A549 (cell line): ENCODE measurements around the gene OSBPL3. TPM values are rescaled to one million over a fixed set of nuclear protein-coding genes. Genes with fewer than 3 reads are reported as not detected.

Source experiments
- ATAC-seq, 2 experiments: fragments of 200-7000 bp in 1 of 2; fragments of >200 bp in 1 of 2; cut with Nextera tagmentation in 1 of 2; cut with Tn5 transposase in 1 of 2; 3 replicates each; pipeline versions ENCODE4 v1.8.0 to v1.9.1; 2018 to 2020; ENCODE audit warnings: mild to moderate bottlenecking in 1 of 2, moderate library complexity in 1 of 2
- CTCF ChIA-PET: fragments of 300-600 bp; sonication (Branson Sonifier 250); formaldehyde crosslinking; extraction: SDS; loops from one replicate; lab custom pipeline; 2021; ENCODE audit warnings: antibody characterized with exemption, inconsistent platforms; lab: Yijun Ruan, JAX
- POLR2A ChIA-PET: fragments of 350-600 bp; formaldehyde crosslinking; extraction: SDS; loops from one replicate; lab custom pipeline; 2021; ENCODE audit warnings: antibody characterized with exemption, inconsistent platforms; lab: Yijun Ruan, JAX
- DNase-seq, 2 experiments: peaks; one replicate each; pipeline versions ENCODE4 v3.0.0 to v3.0.0-alpha.2; 2011 to 2016; ENCODE audit warnings: low read depth in 1 of 2, low spot score in 1 of 2
- FAIRE-seq: peaks from 2 replicates; lab custom pipeline; 2011; peaks lifted over from hg19 to GRCh38; lab: Jason Lieb, UNC
- H3K27ac ChIP-seq, 2 experiments: fragments of >200 bp; sonication (Bioruptor Twin); formaldehyde crosslinking; 3 replicates each; pipeline ENCODE4 v1.5.1; 2016 to 2017
- H3K4me1 ChIP-seq: fragments of >200 bp; sonication (Bioruptor Twin); formaldehyde crosslinking; 3 replicates; pipeline ENCODE4 v1.6.1; 2016
- H3K4me2 ChIP-seq: fragments of >200 bp; sonication (Bioruptor Twin); formaldehyde crosslinking; 3 replicates; pipeline ENCODE4 v1.6.1; 2016
- H3K4me3 ChIP-seq: fragments of >200 bp; sonication (Bioruptor Twin); formaldehyde crosslinking; 3 replicates; pipeline ENCODE4 v1.5.1; 2016
- H3K9me3 ChIP-seq: fragments of >200 bp; sonication (Bioruptor Twin); formaldehyde crosslinking; 3 replicates; pipeline ENCODE4 v1.6.1; 2016
- CBX2 ChIP-seq: fragments of 200-600 bp; sonication (generic); IDR thresholded peaks from 2 replicates; pipeline ENCODE4 v1.6.1; 2016; ENCODE audit warnings: low read depth, mild to moderate bottlenecking, borderline replicate concordance
- CBX8 ChIP-seq: fragments of 200-600 bp; sonication (generic); IDR thresholded peaks from 2 replicates; pipeline ENCODE4 v1.6.1; 2016
- CEBPB ChIP-seq, 2 experiments: fragments of >200 bp in 1 of 2; sonication (Bioruptor Twin) in 1 of 2; formaldehyde crosslinking in 1 of 2; IDR thresholded peaks; 2 replicates each; pipeline ENCODE4 v1.6.1; 2012 to 2016
- CHD4 ChIP-seq: fragments of 200-600 bp; sonication (generic); IDR thresholded peaks from 2 replicates; pipeline ENCODE4 v1.6.1; 2016; ENCODE audit warnings: antibody characterized with exemption, mild to moderate bottlenecking, borderline replicate concordance
- EHF ChIP-seq: fragments of 250-450 bp; sonication (Bioruptor Pico); IDR thresholded peaks from 2 replicates; pipeline ENCODE4 v1.5.0; 2020; ENCODE audit warnings: mild to moderate bottlenecking
- EHMT2 ChIP-seq: fragments of 200-600 bp; sonication (generic); IDR thresholded peaks from 2 replicates; pipeline ENCODE4 v1.6.1; 2016; ENCODE audit warnings: antibody characterized with exemption, low read depth, mild to moderate bottlenecking, moderate library complexity
- FOXS1 ChIP-seq: fragments of 250-450 bp; sonication (Bioruptor Pico); IDR thresholded peaks from 2 replicates; pipeline ENCODE4 v1.5.0; 2020; ENCODE audit warnings: mild to moderate bottlenecking, moderate library complexity
- HDAC2 ChIP-seq: fragments of 200-600 bp; sonication (generic); IDR thresholded peaks from 2 replicates; pipeline ENCODE4 v1.6.1; 2016
- HEYL ChIP-seq: fragments of 250-450 bp; sonication (Bioruptor Pico); IDR thresholded peaks from 2 replicates; pipeline ENCODE4 v1.8.0; 2021; ENCODE audit warnings: mild to moderate bottlenecking, moderate library complexity
- HOXA7 ChIP-seq: fragments of 250-450 bp; sonication (Bioruptor Pico); IDR thresholded peaks from 2 replicates; pipeline ENCODE4 v1.5.0; 2020; ENCODE audit warnings: mild to moderate bottlenecking, moderate library complexity
- HOXB13 ChIP-seq: fragments of 250-450 bp; sonication (Bioruptor Pico); IDR thresholded peaks from 2 replicates; pipeline ENCODE4 v1.5.0; 2020; ENCODE audit warnings: low read depth, mild to moderate bottlenecking, moderate library complexity
- HOXB5 ChIP-seq: fragments of 250-450 bp; sonication (Bioruptor Pico); IDR thresholded peaks from 2 replicates; pipeline ENCODE4 v1.5.0; 2020; ENCODE audit warnings: mild to moderate bottlenecking, moderate library complexity
- KDM5A ChIP-seq: fragments of 200-600 bp; sonication (generic); IDR thresholded peaks from 2 replicates; pipeline ENCODE4 v1.6.1; 2016; ENCODE audit warnings: antibody characterized with exemption, mild to moderate bottlenecking
- MAFK ChIP-seq: fragments of 450-650 bp; IDR thresholded peaks from 2 replicates; pipeline ENCODE4 v1.6.1; 2014; ENCODE audit not compliant: partially characterized antibody
- MAZ ChIP-seq: fragments of 150-350 bp; IDR thresholded peaks from 2 replicates; pipeline ENCODE4 v1.6.1; 2014; ENCODE audit warnings: antibody characterized with exemption, low read depth, low read length, borderline replicate concordance
- NFE2L2 ChIP-seq: fragments of 150-350 bp; conservative IDR thresholded peaks from 2 replicates; pipeline ENCODE4 v1.6.1; 2014; ENCODE audit warnings: low read length
- NPAS2 ChIP-seq: fragments of 250-450 bp; sonication (Bioruptor Pico); IDR thresholded peaks from 2 replicates; pipeline ENCODE4 v1.8.0; 2022; ENCODE audit warnings: mild to moderate bottlenecking, moderate library complexity, borderline replicate concordance
- RAD21 ChIP-seq, 2 experiments: fragments of >200 bp in 1 of 2; sonication (Bioruptor Twin) in 1 of 2; formaldehyde crosslinking in 1 of 2; IDR thresholded peaks in 1 of 2; conservative IDR thresholded peaks in 1 of 2; 2 replicates in 1 of 2; 3 replicates in 1 of 2; pipeline ENCODE4 v1.6.1; 2012 to 2018; ENCODE audit warnings: inconsistent platforms in 1 of 2
- RCOR1 ChIP-seq: fragments of 150-350 bp; IDR thresholded peaks from 2 replicates; pipeline ENCODE4 v1.6.1; 2014; ENCODE audit warnings: antibody characterized with exemption, low read length, low read depth
- SREBF2 ChIP-seq: fragments of 450-650 bp; IDR thresholded peaks from 2 replicates; pipeline ENCODE4 v1.6.1; 2014; ENCODE audit warnings: mild to moderate bottlenecking, moderate library complexity
- TFCP2L1 ChIP-seq: fragments of 250-450 bp; sonication (Bioruptor Pico); IDR thresholded peaks from 2 replicates; pipeline ENCODE4 v1.5.0; 2021; ENCODE audit warnings: mild to moderate bottlenecking
- ZFP36 ChIP-seq: fragments of 450-650 bp; IDR thresholded peaks from 2 replicates; pipeline ENCODE4 v1.6.1; 2014; ENCODE audit warnings: borderline replicate concordance; ENCODE audit not compliant: partially characterized antibody
- ZNF302 ChIP-seq: fragments of 250-450 bp; sonication (Bioruptor Pico); IDR thresholded peaks from 2 replicates; pipeline ENCODE4 v1.9.0; 2021; ENCODE audit warnings: inconsistent platforms, mild to moderate bottlenecking, moderate library complexity
- WGBS: methylation state at CpG from one replicate; pipeline ENCODE4 v1.1.6; 2017; ENCODE audit errors: missing lambda C conversion rate; 5-methylcytosine and 5-hydroxymethylcytosine counted together
- polyA plus RNA-seq, 4 experiments: library from polyadenylated mRNA; depleted of rRNA in 3 of 4; stranded (reverse); fragments of >200 nt; fragmentation: RNase III in 1 of 4; extraction: RNeasy Plus Mini Kit Qiagen cat#74134 plus additional on column Dnase treatment in 1 of 4; gene quantifications; 2 replicates in 3 of 4; 3 replicates in 1 of 4; pipeline ENCODE4 v1.2.3, GENCODE V29; 2011 to 2017
- TF ChIP-seq, protein P1 (sequence below): IDR thresholded peaks from 2 replicates; pipeline ENCODE4 v1.6.1; 2012; ENCODE audit warnings: low read depth, borderline replicate concordance
- TF ChIP-seq, protein P2 (sequence below): fragments of 150-350 bp; IDR thresholded peaks from 2 replicates; pipeline ENCODE4 v1.6.1; 2014; ENCODE audit warnings: low read depth, mild to moderate bottlenecking, low read length
- TF ChIP-seq, protein P3 (sequence below): fragments of >200 bp; sonication (Bioruptor Twin); formaldehyde crosslinking; IDR thresholded peaks from 3 replicates; pipeline ENCODE4 v1.5.1; 2016

Gene OSBPL3
- polyA plus RNA-seq, 2 of the 4 experiments (the other 2 are of a cell fraction): 10.9 to 17.4 TPM

DNA sequence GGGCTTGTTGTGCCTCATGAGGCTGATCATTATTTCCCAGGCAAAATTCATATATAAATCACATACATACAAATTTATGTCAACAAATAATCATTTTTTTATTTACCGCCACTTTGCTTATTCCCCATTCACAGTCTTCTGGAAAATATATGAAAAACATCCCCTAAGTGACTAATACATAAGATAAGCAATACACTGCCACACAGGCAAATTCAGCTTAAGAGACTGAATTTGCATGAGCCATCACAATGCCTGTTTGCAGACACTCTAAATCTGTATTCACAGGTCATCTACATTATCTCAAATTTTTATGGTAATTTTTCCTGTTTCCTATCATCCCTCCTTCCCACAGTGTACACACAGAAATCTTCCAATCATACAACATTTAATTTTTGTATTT lies 13.2 kb downstream of the OSBPL3 start:
- FAIRE-seq: no peak
- ChIA-PET CTCF (interaction anchor here (1.0 to 4.2 kb wide), 2 partner anchors 12 to 132 kb away, joined by 3 to 26 read pairs; partner anchors contain the start of gene OSBPL3), POLR2A (no interaction called here)
- TF ChIP-seq RCOR1 (no peak), CHD4 (no peak), ZFP36 (no peak), TFCP2L1 (CRISPR knock-in tag) (no peak), HEYL (CRISPR knock-in tag) (no peak), NPAS2 (CRISPR knock-in tag) (no peak), HOXA7 (CRISPR knock-in tag) (no peak), MAFK (no peak), CBX2 (no peak), CEBPB (IDR thresholded peaks at IDR 0.05) (no peak)
- Histone ChIP-seq H3K4me3 (no peak overlapping the region), H3K4me2 (no peak overlapping the region), H3K27ac (no peak overlapping the region), H3K4me1 (peaks cover 19% of the 10 kb centered on the region), H3K9me3 (no peaks in the 10 kb centered on the region)
- 93% methylated on average over 1 of the region's 1 CpG for WGBS
- DNase-seq: no peak
- no peak for ATAC-seq

DNA sequence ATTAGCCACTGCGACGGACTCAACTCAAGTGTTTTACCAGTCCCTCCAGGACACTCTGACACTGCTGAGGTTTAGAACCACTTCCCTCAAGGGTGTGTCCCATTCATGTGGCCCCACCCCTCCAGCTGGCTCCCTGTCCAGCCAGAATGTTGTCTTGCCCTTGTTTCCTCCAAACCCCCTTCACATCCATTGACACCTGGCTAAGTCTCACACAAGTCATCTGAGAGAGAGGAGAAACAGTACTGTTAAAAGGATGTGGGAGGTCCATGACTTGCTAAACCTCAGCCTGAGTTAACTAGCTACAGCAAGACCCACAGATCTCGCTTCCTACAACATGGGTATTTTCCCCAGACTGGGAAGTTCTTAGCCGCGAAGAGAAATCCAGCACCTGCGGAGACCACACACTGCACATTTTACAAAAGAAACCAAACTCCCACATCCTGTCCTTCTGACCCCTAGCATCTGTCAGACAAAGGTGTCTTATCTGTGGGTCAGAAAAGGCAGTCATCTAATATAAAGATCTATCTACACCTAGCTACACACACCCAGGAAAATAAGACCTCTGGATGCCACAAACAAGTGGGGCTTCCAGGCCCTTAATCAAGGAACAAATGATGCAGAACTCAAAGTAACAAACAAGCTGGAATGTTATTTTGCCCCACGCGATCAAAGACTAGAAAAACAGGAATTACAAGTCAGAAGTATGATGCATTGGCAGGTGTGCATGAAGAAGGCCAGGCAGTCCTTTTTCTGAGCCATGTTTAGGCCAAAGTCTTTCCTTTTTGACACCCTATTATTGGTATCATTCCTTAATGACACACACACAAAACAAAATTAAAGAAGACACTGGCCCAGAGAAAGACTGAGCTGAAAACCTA lies 13.9 kb downstream of the OSBPL3 start:
- Histone ChIP-seq H3K4me3 (no peak overlapping the region), H3K9me3 (no peaks in the 10 kb centered on the region), H3K27ac (no peak overlapping the region), H3K4me1 (peaks cover 12% of the 10 kb centered on the region), H3K4me2 (no peak overlapping the region)
- ChIA-PET POLR2A (no interaction called here), CTCF (interaction anchor here (1.0 to 4.2 kb wide), 3 partner anchors 12 to 154 kb away, joined by 3 to 26 read pairs (median 3); partner anchors contain the start of gene OSBPL3)
- ATAC-seq (peak in 1 of 2 experiments; percentile 33; a peak in 1 of 6 replicates), DNase-seq (no peak), FAIRE-seq (no peak)
- TF ChIP-seq, protein P1, sequence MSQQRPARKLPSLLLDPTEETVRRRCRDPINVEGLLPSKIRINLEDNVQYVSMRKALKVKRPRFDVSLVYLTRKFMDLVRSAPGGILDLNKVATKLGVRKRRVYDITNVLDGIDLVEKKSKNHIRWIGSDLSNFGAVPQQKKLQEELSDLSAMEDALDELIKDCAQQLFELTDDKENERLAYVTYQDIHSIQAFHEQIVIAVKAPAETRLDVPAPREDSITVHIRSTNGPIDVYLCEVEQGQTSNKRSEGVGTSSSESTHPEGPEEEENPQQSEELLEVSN: no peak
- TF ChIP-seq FOXS1 (CRISPR knock-in tag) (no peak), MAZ (no peak)
- WGBS: 96% methylated on average over 8 of the region's 8 CpGs

DNA sequence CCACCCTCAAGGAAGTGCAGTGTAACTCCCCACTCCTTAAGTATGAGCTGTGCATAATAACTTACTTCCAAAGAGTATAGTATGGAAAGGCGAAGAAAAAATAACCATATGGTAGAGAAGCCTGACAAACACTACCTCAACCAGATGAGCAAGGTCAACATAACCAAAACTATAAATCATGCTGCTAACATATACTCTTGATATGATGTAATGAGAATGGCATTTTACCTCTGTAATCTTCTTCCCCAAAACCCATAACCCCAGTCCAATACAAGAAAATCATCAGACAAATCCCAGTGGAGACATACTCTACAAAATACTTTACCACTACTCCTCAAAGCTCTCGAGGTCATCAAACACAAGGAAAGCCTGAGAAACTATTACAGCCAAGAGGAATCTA lies 15.8 kb downstream of the OSBPL3 start:
- Histone ChIP-seq H3K27ac (no peak overlapping the region), H3K4me1 (peaks cover 6% of the 10 kb centered on the region; the same call in 2 of the 3 replicates), H3K9me3 (no peaks in the 10 kb centered on the region), H3K4me2 (no peak overlapping the region), H3K4me3 (no peak overlapping the region)
- no peak for FAIRE-seq
- 84% methylated on average over 2 of the region's 2 CpGs for WGBS
- ChIA-PET POLR2A (interaction anchor here (1.0 kb wide), 1 partner anchor 16 kb away, joined by 3 read pairs; the partner anchor contains the start of gene OSBPL3), CTCF (interaction anchor here (0.7 to 4.2 kb wide), 5 partner anchors 9 to 153 kb away, joined by 3 to 26 read pairs (median 3); partner anchors contain the start of gene OSBPL3)
- ATAC-seq: no peak
- TF ChIP-seq RAD21 (conservative IDR thresholded peaks at IDR 0.05 in 1 of 2, IDR thresholded peaks at IDR 0.05 in 1 of 2) (no peak), CBX2 (no peak), CBX8 (no peak), HOXA7 (CRISPR knock-in tag) (no peak), EHMT2 (no peak), SREBF2 (no peak), EHF (CRISPR knock-in tag) (no peak), NPAS2 (CRISPR knock-in tag) (no peak), FOXS1 (CRISPR knock-in tag) (no peak), KDM5A (no peak), HOXB5 (CRISPR knock-in tag) (no peak), MAFK (no peak), HDAC2 (no peak), ZNF302 (CRISPR knock-in tag) (no peak), NFE2L2 (no peak), HOXB13 (CRISPR knock-in tag) (no peak)
- TF ChIP-seq, protein P2, sequence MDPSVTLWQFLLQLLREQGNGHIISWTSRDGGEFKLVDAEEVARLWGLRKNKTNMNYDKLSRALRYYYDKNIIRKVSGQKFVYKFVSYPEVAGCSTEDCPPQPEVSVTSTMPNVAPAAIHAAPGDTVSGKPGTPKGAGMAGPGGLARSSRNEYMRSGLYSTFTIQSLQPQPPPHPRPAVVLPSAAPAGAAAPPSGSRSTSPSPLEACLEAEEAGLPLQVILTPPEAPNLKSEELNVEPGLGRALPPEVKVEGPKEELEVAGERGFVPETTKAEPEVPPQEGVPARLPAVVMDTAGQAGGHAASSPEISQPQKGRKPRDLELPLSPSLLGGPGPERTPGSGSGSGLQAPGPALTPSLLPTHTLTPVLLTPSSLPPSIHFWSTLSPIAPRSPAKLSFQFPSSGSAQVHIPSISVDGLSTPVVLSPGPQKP: no peak
- TF ChIP-seq, protein P3, sequence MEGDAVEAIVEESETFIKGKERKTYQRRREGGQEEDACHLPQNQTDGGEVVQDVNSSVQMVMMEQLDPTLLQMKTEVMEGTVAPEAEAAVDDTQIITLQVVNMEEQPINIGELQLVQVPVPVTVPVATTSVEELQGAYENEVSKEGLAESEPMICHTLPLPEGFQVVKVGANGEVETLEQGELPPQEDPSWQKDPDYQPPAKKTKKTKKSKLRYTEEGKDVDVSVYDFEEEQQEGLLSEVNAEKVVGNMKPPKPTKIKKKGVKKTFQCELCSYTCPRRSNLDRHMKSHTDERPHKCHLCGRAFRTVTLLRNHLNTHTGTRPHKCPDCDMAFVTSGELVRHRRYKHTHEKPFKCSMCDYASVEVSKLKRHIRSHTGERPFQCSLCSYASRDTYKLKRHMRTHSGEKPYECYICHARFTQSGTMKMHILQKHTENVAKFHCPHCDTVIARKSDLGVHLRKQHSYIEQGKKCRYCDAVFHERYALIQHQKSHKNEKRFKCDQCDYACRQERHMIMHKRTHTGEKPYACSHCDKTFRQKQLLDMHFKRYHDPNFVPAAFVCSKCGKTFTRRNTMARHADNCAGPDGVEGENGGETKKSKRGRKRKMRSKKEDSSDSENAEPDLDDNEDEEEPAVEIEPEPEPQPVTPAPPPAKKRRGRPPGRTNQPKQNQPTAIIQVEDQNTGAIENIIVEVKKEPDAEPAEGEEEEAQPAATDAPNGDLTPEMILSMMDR: no peak
- DNase-seq: no peak
